Loucy (cell line): ENCODE results near the gene MOG.

Source experiments
- H2AFZ ChIP-seq: fragments of 200-600 bp; sonication (generic); 2 replicates; pipeline ENCODE4 v1.6.0; 2016; ENCODE audit warnings: antibody characterized with exemption, mild to moderate bottlenecking, low read length, moderate library complexity
- H3F3A ChIP-seq: fragments of 200-600 bp; 2 replicates; pipeline ENCODE4 v1.6.0; 2016; ENCODE audit warnings: antibody characterized with exemption, low read depth, mild to moderate bottlenecking
- H3K27me3 ChIP-seq: fragments of 200-600 bp; sonication (generic); 2 replicates; pipeline ENCODE4 v1.6.1; 2014; ENCODE audit warnings: low read length, mild to moderate bottlenecking; ENCODE audit not compliant: insufficient read depth, poor library complexity, severe bottlenecking
- H3K36me3 ChIP-seq: fragments of 200-600 bp; sonication (generic); 2 replicates; pipeline ENCODE4 v1.6.1; 2016; ENCODE audit warnings: low read length; ENCODE audit not compliant: insufficient read depth
- H3K4me1 ChIP-seq: fragments of 200-600 bp; sonication (generic); 2 replicates; pipeline ENCODE4 v1.5.1; 2014; ENCODE audit warnings: low read length, mild to moderate bottlenecking; ENCODE audit not compliant: insufficient read depth, poor library complexity, severe bottlenecking
- H3K4me2 ChIP-seq: fragments of 200-600 bp; sonication (generic); 2 replicates; pipeline ENCODE4 v1.6.0; 2014; ENCODE audit warnings: antibody characterized with exemption, low read length, low read depth, mild to moderate bottlenecking; ENCODE audit not compliant: poor library complexity, severe bottlenecking
- H3K4me3 ChIP-seq: fragments of 200-600 bp; sonication (generic); 2 replicates; pipeline ENCODE4 v1.5.1; 2014; ENCODE audit warnings: low read length, mild to moderate bottlenecking, mixed read lengths; ENCODE audit not compliant: poor library complexity, severe bottlenecking
- H3K79me2 ChIP-seq: fragments of 200-600 bp; sonication (generic); 2 replicates; pipeline ENCODE4 v1.6.1; 2014; ENCODE audit warnings: low read length; ENCODE audit not compliant: insufficient read depth
- H3K9ac ChIP-seq: fragments of 200-600 bp; sonication (generic); 2 replicates; pipeline ENCODE4 v1.6.0; 2014; ENCODE audit warnings: mild to moderate bottlenecking, low read depth, low read length, moderate library complexity; ENCODE audit not compliant: poor library complexity, severe bottlenecking
- H3K9me2 ChIP-seq: fragments of 200-600 bp; sonication (generic); replicated peaks from 2 replicates; pipeline ENCODE4 v1.6.1; 2016; ENCODE audit warnings: low read depth, low read length, mixed read lengths
- H3K9me3 ChIP-seq: fragments of 200-600 bp; sonication (generic); 2 replicates; pipeline ENCODE4 v1.6.1; 2014; ENCODE audit warnings: mild to moderate bottlenecking, antibody characterized with exemption, low read length, low read depth; ENCODE audit not compliant: insufficient read depth
- H4K20me1 ChIP-seq: fragments of 200-600 bp; sonication (generic); 2 replicates; pipeline ENCODE4 v1.6.0; 2014; ENCODE audit warnings: antibody characterized with exemption, low read length, mild to moderate bottlenecking; ENCODE audit not compliant: insufficient read depth, poor library complexity, severe bottlenecking
- CTCF ChIP-seq: fragments of 200-600 bp; sonication (generic); conservative IDR thresholded peaks from 2 replicates; pipeline ENCODE4 v1.5.1; 2014; ENCODE audit warnings: mild to moderate bottlenecking, antibody characterized with exemption, low read length
- EZH2phosphoT487 ChIP-seq: fragments of 200-600 bp; IDR thresholded peaks from 2 replicates; pipeline ENCODE4 v1.6.1; 2018; ENCODE audit warnings: antibody characterized with exemption, mild to moderate bottlenecking, moderate library complexity, borderline replicate concordance

Gene MOG

GRCh38 chr6:29681811-29682210 lies 24.9 kb downstream of the MOG start:
- H3K36me3 ChIP-seq: no peaks in the 10 kb centered on the region
- no peak overlapping the region for H2AFZ ChIP-seq
- peaks cover 8% of the 10 kb centered on the region for H3K4me1 ChIP-seq
- no peak for TF ChIP-seq CTCF
- no peak for TF ChIP-seq EZH2phosphoT487
- H3K4me3 ChIP-seq: no peak overlapping the region
- no peak overlapping the region for H3K4me2 ChIP-seq
- no peaks in the 10 kb centered on the region for H3K27me3 ChIP-seq
- no peaks in the 10 kb centered on the region for H3K79me2 ChIP-seq
- no peaks in the 10 kb centered on the region for H4K20me1 ChIP-seq
- H3K9me2 ChIP-seq: no peaks in the 10 kb centered on the region
- no peaks in the 10 kb centered on the region for H3K9me3 ChIP-seq
- no peaks in the 10 kb centered on the region for H3F3A ChIP-seq
- H3K9ac ChIP-seq: no peak overlapping the region

GRCh38 chr6:29685718-29686326 lies 28.9 kb downstream of the MOG start:
- Histone ChIP-seq H3K4me3 (no peak overlapping the region), H3K4me1 (no peaks in the 10 kb centered on the region), H3K79me2 (no peaks in the 10 kb centered on the region), H3K36me3 (no peaks in the 10 kb centered on the region), H3K9ac (no peak overlapping the region), H2AFZ (no peak overlapping the region), H3F3A (no peaks in the 10 kb centered on the region), H3K9me3 (no peaks in the 10 kb centered on the region), H3K4me2 (no peak overlapping the region), H4K20me1 (no peaks in the 10 kb centered on the region), H3K9me2 (no peaks in the 10 kb centered on the region), H3K27me3 (no peaks in the 10 kb centered on the region)
- TF ChIP-seq EZH2phosphoT487 (no peak), CTCF (no peak)

- no peak overlapping the region for H3K4me2 ChIP-seq
- no peaks in the 10 kb centered on the region for H3K9me2 ChIP-seq
- no peak for TF ChIP-seq EZH2phosphoT487
- TF ChIP-seq CTCF: no peak
- no peak overlapping the region for H3K4me3 ChIP-seq
- H3K9ac ChIP-seq: no peak overlapping the region
- H3F3A ChIP-seq: no peaks in the 10 kb centered on the region
- H3K4me1 ChIP-seq: no peaks in the 10 kb centered on the region
- H3K79me2 ChIP-seq: no peaks in the 10 kb centered on the region
- H3K36me3 ChIP-seq: no peaks in the 10 kb centered on the region
- H2AFZ ChIP-seq: no peak overlapping the region
- H3K9me3 ChIP-seq: peaks cover 6% of the 10 kb centered on the region; the same call in 1 of the 2 replicates
- H3K27me3 ChIP-seq: no peaks in the 10 kb centered on the region
- no peaks in the 10 kb centered on the region for H4K20me1 ChIP-seq
Measured at GRCh38 chr6:29694637-29695036, 37.7 kb downstream of the MOG start.
